Measurements from ENCODE around the gene SPDEF. TPM values are rescaled to one million over a fixed set of nuclear protein-coding genes. Genes with fewer than 3 reads are reported as not detected.

Gene SPDEF
- total and polyA plus RNA-seq, 8 donors: 0.24 to 1.2 (median 0.49) TPM

DNA sequence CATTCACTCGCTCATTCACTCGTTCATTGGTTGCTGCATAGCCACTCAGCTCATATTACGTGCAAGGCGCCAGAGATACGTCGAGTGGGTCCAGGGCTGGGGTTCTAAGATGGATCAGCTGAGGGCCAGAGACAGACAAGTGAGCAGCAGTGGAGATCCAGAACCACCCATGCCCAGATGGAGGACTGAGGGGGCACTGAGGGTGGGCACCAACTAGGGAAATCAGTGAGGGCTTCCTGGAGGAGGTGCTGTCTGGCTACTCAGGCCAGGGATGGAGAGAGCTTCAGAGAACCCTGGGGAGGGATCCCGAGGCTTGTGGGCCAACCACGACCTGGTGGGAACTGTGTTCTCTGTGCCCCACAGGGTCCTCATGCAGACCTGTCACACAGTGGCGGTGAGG lies 364 bp upstream of the SPDEF start:
- ATAC-seq (no peak), FAIRE-seq (no peak)
- no peaks in the 10 kb centered on the region for H3K4me1 ChIP-seq

DNA sequence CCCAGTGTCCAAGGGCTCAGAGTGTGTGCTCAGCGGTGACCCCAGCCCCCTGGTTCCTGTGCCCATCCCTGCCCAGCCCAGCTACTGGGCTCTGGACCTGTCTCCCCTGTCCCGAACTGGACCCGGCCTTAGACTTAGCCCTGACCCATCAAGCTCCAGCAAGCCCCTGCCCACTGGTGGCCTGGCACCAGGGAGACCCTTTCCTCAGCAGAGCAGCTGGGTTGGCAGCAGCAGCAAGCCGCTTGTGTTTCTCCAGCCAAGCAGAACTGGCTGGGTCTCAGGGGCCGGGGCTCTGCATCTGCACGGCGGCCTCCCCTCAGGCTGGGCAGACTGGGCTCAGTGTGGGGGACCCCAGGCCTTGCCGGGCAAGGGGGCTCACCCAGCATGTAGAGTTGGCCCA lies 801 bp downstream of the SPDEF start:
- no peaks in the 10 kb centered on the region for H3K9me3 ChIP-seq
- no peaks in the 10 kb centered on the region for H3K27me3 ChIP-seq
- no peak overlapping the region for H3K27ac ChIP-seq
- FAIRE-seq (no peak), ATAC-seq (no peak), DNase-seq (peak in 1 of 6 donors; percentile 61)
- no peaks in the 10 kb centered on the region for H3K36me3 ChIP-seq
- intact Hi-C loops (cut with DNase I): no loop called here
- TF ChIP-seq, protein P1, sequence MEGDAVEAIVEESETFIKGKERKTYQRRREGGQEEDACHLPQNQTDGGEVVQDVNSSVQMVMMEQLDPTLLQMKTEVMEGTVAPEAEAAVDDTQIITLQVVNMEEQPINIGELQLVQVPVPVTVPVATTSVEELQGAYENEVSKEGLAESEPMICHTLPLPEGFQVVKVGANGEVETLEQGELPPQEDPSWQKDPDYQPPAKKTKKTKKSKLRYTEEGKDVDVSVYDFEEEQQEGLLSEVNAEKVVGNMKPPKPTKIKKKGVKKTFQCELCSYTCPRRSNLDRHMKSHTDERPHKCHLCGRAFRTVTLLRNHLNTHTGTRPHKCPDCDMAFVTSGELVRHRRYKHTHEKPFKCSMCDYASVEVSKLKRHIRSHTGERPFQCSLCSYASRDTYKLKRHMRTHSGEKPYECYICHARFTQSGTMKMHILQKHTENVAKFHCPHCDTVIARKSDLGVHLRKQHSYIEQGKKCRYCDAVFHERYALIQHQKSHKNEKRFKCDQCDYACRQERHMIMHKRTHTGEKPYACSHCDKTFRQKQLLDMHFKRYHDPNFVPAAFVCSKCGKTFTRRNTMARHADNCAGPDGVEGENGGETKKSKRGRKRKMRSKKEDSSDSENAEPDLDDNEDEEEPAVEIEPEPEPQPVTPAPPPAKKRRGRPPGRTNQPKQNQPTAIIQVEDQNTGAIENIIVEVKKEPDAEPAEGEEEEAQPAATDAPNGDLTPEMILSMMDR (IDR thresholded peaks at IDR 0.05): no peak
- H3K4me3 ChIP-seq: no peak overlapping the region
- no peaks in the 10 kb centered on the region for H3K4me1 ChIP-seq
- 81 to 84% methylated on average over 8 of the region's 8 CpGs for WGBS, 2 donors

More for the DNA sequence above, 364 bp upstream of the SPDEF start:
- DNase-seq: peak in 1 of 6 donors; percentile 43
- WGBS, 2 donors: 74 to 76% methylated on average over 9 of the region's 9 CpGs
- H3K27ac ChIP-seq: no peak overlapping the region
- TF ChIP-seq, protein P1 (IDR thresholded peaks at IDR 0.05): no peak
- H3K36me3 ChIP-seq: no peaks in the 10 kb centered on the region
- H3K4me3 ChIP-seq: no peak overlapping the region
- intact Hi-C loops (cut with DNase I): no loop called here
- H3K9me3 ChIP-seq: no peaks in the 10 kb centered on the region
- no peaks in the 10 kb centered on the region for H3K27me3 ChIP-seq

DNA sequence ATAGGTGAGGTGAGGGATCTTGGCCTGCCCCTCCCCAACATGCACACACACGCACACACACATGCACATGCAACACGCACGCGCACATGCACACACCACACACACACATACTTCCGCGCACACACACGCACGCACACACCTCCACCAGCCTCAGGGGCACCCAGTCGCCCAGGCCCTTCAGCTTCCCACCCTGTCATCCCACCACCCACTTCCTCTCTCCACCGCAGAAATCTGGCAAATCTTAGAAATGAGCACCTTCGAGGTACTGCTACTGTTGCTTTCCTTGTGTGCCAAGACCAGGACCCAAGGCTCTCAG lies 1.2 kb downstream of the SPDEF start:
- H3K27ac ChIP-seq: no peak overlapping the region
- ATAC-seq (peak in 1 of 4 donors; percentile 6), DNase-seq (no peak), FAIRE-seq (no peak)
- no peaks in the 10 kb centered on the region for H3K4me1 ChIP-seq
- H3K36me3 ChIP-seq: no peaks in the 10 kb centered on the region
- H3K4me3 ChIP-seq: no peak overlapping the region
- H3K27me3 ChIP-seq: no peaks in the 10 kb centered on the region
- intact Hi-C loops (cut with DNase I): no loop called here
- WGBS, 2 donors: 89 to 91% methylated on average over 11 of the region's 11 CpGs
- TF ChIP-seq, protein P1 (IDR thresholded peaks at IDR 0.05): no peak
- no peaks in the 10 kb centered on the region for H3K9me3 ChIP-seq

DNA sequence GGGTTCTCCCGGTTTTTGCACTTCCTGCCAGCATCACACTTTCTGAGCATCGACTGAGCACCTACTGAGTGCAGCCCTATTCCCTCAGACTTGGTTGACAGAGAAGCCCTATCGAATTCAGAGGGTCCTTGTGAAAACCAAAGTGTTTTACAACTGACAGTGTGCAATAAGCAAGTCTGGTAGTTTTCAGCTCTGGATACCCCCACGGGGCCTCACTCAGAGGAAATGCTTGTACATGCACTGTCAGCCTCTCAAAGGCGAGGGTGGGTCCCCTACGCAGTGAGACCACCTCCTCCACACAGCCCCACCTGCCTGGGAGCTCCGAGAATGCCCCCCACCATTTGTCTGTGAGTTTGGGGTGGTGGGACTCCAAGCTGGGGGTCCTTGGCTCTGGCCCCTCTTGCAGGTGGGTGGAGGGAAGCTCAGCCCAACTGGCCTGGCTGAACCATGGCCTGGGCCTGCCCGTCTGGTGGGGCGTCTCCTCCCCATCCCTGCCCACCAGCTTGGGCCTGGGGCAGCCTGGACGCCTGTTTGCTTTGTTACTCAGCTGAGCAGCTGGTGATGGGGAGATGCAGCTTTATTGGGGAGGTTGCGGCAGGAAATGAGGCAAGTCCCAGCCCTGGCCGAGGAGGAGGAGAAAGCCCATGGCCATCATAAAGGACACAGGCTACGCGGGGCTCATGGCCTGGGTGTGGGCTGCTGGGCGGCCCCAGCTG lies 1.7 kb downstream of the SPDEF start:
- TF ChIP-seq, protein P1 (IDR thresholded peaks at IDR 0.05): no peak
- Histone ChIP-seq H3K4me1 (no peaks in the 10 kb centered on the region), H3K27me3 (no peaks in the 10 kb centered on the region), H3K9me3 (no peaks in the 10 kb centered on the region), H3K4me3 (no peak overlapping the region), H3K27ac (no peak overlapping the region), H3K36me3 (no peaks in the 10 kb centered on the region)
- no peak for ATAC-seq
- DNase-seq: peak in 1 of 6 donors; percentile 34
- no peak for FAIRE-seq
- 57 to 62% methylated on average over 13 to 15 of the region's 15 CpGs for WGBS, 2 donors
- intact Hi-C loops (cut with DNase I): no loop called here

DNA sequence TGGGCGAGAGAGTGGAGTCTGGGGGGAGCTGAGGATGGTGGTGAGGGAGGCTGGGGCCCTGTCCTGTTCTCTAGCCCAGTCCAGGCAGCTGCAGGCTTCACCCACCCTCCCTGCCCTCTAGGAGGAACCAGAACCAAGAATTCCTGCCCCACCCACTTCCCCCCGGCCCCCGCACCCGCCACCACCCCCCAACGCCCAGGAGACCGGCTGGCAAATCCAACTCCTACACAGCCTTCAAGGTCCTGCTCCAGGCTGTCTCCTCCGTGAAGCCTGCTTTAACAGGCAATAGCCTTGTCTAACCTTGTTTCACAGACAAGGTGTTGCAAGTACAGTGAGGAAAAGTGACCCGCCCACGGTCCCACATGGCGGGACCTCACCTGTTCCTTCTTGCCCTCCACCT lies 2.4 kb downstream of the SPDEF start:
- Histone ChIP-seq H3K27ac (no peak overlapping the region), H3K36me3 (no peaks in the 10 kb centered on the region), H3K27me3 (no peaks in the 10 kb centered on the region), H3K9me3 (no peaks in the 10 kb centered on the region), H3K4me3 (no peak overlapping the region), H3K4me1 (no peaks in the 10 kb centered on the region)
- TF ChIP-seq, protein P1 (IDR thresholded peaks at IDR 0.05): no peak
- intact Hi-C loops (cut with DNase I): no loop called here
- DNase-seq (no peak), FAIRE-seq (no peak), ATAC-seq (no peak)
- 69 to 88% methylated on average over 10 of the region's 10 CpGs for WGBS, 2 donors
